HUES6 (cell line): ENCODE measurements around the gene STARD13.

ENCODE experiments used
- H3K27ac ChIP-seq: 2 replicates; pipeline ENCODE4 v1.7.0; 2013; ENCODE audit warnings: low read depth, mild to moderate bottlenecking, low read length, inconsistent platforms
- H3K27me3 ChIP-seq: 2 replicates; pipeline ENCODE4 v1.6.1; 2013; ENCODE audit warnings: low read length; ENCODE audit not compliant: control insufficient read depth, insufficient read depth
- H3K36me3 ChIP-seq: 2 replicates; pipeline ENCODE4 v1.6.1; 2013; ENCODE audit warnings: low read length; ENCODE audit not compliant: control insufficient read depth, insufficient read depth
- H3K4me1 ChIP-seq: 2 replicates; pipeline ENCODE4 v1.6.1; 2013; ENCODE audit warnings: low read length; ENCODE audit not compliant: control insufficient read depth, insufficient read depth
- H3K4me3 ChIP-seq: 2 replicates; pipeline ENCODE4 v1.5.1; 2013; ENCODE audit warnings: low read depth, low read length
- H3K9ac ChIP-seq: one replicate; pipeline ENCODE4 v1.6.1; 2013; ENCODE audit warnings: mild to moderate bottlenecking, low read length
- H3K9me3 ChIP-seq: 2 replicates; pipeline ENCODE4 v1.6.1; 2013; ENCODE audit warnings: low read depth, low read length; ENCODE audit not compliant: control insufficient read depth, insufficient read depth

Gene STARD13, protein sequence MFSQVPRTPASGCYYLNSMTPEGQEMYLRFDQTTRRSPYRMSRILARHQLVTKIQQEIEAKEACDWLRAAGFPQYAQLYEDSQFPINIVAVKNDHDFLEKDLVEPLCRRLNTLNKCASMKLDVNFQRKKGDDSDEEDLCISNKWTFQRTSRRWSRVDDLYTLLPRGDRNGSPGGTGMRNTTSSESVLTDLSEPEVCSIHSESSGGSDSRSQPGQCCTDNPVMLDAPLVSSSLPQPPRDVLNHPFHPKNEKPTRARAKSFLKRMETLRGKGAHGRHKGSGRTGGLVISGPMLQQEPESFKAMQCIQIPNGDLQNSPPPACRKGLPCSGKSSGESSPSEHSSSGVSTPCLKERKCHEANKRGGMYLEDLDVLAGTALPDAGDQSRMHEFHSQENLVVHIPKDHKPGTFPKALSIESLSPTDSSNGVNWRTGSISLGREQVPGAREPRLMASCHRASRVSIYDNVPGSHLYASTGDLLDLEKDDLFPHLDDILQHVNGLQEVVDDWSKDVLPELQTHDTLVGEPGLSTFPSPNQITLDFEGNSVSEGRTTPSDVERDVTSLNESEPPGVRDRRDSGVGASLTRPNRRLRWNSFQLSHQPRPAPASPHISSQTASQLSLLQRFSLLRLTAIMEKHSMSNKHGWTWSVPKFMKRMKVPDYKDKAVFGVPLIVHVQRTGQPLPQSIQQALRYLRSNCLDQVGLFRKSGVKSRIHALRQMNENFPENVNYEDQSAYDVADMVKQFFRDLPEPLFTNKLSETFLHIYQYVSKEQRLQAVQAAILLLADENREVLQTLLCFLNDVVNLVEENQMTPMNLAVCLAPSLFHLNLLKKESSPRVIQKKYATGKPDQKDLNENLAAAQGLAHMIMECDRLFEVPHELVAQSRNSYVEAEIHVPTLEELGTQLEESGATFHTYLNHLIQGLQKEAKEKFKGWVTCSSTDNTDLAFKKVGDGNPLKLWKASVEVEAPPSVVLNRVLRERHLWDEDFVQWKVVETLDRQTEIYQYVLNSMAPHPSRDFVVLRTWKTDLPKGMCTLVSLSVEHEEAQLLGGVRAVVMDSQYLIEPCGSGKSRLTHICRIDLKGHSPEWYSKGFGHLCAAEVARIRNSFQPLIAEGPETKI

DNA sequence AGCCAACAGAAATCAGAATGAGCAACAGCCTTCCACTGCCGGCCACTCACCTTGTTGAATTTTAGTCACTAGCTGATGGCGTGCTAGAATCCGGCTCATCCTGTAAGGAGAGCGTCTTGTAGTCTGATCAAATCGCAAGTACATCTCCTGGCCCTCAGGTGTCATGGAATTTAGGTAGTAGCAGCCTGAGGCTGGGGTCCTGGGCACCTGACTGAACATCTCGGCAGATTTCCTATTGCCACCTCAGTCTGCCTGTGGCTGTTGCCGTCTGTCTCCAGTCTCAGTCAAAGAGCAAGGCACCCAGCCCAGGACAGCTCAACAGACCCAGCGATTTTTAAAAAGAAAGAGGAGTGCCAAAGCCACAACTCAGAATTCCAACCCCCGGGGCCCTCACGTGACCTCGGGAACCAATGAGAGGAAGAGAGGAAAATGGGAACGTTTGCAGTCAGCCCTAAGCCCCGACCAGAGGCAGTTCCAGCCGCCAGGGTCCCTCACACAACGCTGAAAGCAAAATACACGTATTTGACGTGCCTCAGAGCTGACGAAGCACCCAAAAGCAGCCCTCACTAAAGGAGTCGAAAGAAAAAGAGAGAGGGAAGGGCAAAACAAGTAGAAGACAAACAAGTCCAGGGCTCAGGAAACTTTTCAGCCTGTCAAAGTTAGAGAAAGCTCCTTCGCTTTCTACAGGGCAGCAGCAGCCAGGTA lies at the start of gene STARD13:
Gene STARD13, minus strand, starts transcription at position 336 of the 705 bp plus-strand sequence. Its CDS starts 117 bp downstream, at position 219.
- H3K36me3 ChIP-seq: no peaks in the 10 kb centered on the region
- peak within 1 kb of the TSS; percentile 60 for H3K9ac ChIP-seq
- no peaks in the 10 kb centered on the region for H3K9me3 ChIP-seq
- peak within 1 kb of the TSS; percentile 3; the same call in 1 of the 2 replicates for H3K27ac ChIP-seq
- no peaks in the 10 kb centered on the region for H3K27me3 ChIP-seq
- peaks cover 13% of the 10 kb centered on the region for H3K4me1 ChIP-seq
- peak within 1 kb of the TSS; percentile 62 for H3K4me3 ChIP-seq

DNA sequence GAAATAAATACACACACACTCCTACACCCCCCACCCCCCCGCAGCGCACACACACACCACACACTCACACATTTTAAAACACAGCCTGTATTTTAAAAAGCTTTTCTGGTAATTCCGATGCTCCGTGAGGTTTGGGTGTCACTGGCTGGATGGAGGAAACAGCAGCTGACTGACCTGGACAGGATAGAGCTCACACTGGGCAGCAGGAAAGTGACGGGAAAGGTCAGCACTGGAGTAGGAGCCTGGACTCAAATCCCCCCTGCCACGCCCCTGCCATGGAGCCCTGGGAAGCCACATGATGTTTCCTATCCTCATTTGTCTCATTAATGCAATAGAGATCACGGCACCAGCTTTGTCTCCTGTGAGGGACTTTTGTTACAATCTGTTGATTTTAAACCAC lies 49.3 kb upstream of the STARD13 start:
- Histone ChIP-seq H3K4me1 (peaks cover 10% of the 10 kb centered on the region), H3K4me3 (no peak overlapping the region), H3K36me3 (no peaks in the 10 kb centered on the region), H3K9ac (no peak overlapping the region), H3K9me3 (no peaks in the 10 kb centered on the region), H3K27ac (no peak overlapping the region), H3K27me3 (no peaks in the 10 kb centered on the region)

DNA sequence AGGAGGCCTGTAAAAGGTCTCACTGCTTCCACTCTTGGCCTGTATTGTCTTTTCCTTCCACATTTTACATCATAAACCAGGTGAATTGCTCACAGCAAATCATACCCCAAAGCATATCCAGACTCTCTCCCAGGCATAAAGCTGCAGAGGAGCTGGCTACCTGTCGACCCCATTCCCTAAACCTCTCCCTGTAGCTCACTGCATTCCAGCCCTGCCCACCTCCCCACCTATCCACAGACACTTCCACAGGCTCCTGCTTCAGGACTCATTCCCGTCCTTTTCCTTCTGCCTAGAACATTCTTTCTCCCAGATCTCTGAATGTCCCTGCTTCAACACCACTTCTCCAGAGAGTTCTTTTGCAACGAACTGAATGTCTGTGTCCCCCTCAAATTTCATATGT lies 46.4 kb upstream of the STARD13 start:
- Histone ChIP-seq H3K9ac (no peak overlapping the region), H3K4me1 (peaks cover 10% of the 10 kb centered on the region), H3K27me3 (no peaks in the 10 kb centered on the region), H3K4me3 (no peak overlapping the region), H3K36me3 (no peaks in the 10 kb centered on the region), H3K9me3 (no peaks in the 10 kb centered on the region), H3K27ac (no peak overlapping the region)

DNA sequence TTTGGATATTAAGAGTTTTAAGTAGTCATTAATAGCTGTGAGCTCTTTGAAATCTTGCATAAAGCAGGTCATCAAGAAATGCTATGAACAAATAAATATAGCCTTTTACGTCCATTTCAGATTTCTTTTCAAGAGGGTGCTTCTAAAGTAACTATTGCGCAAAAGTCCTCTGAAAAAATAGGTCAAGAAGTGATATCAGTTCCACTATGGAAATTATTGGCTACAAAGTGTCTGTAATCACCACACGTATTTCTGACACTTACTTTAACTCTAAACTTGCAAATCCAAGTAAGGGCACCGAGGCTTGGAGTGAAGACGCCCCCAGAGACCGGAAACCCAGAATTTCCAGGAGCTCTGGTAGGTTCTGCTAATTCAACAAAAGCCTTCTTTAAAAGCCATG lies 44.9 kb upstream of the STARD13 start:
- Histone ChIP-seq H3K27ac (no peak overlapping the region), H3K9me3 (no peaks in the 10 kb centered on the region), H3K27me3 (no peaks in the 10 kb centered on the region), H3K4me1 (peaks cover 10% of the 10 kb centered on the region), H3K36me3 (no peaks in the 10 kb centered on the region), H3K4me3 (no peak overlapping the region), H3K9ac (no peak overlapping the region)

DNA sequence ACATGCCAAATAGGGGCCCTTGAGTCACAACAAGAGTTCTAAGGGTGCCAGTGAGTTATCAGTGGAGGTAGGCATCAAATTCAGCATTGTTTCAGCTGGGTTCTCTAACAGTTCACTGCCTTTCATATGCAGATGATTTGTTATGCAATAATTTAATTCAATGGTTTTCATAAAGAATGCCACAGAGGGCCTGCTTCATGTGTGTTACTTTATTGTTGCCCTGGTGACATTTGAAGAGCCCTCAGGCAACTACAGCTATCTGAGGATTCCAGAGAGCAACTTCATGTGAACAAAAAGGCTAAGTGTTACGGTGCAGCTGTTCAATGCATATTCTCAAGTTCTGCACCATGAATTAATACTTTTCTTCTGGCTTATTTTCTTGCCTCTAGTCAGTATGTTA lies 43.1 kb upstream of the STARD13 start:
- no peak overlapping the region for H3K9ac ChIP-seq
- H3K4me3 ChIP-seq: no peak overlapping the region
- peaks cover 10% of the 10 kb centered on the region for H3K4me1 ChIP-seq
- no peak overlapping the region for H3K27ac ChIP-seq
- no peaks in the 10 kb centered on the region for H3K9me3 ChIP-seq
- H3K27me3 ChIP-seq: no peaks in the 10 kb centered on the region
- no peaks in the 10 kb centered on the region for H3K36me3 ChIP-seq

DNA sequence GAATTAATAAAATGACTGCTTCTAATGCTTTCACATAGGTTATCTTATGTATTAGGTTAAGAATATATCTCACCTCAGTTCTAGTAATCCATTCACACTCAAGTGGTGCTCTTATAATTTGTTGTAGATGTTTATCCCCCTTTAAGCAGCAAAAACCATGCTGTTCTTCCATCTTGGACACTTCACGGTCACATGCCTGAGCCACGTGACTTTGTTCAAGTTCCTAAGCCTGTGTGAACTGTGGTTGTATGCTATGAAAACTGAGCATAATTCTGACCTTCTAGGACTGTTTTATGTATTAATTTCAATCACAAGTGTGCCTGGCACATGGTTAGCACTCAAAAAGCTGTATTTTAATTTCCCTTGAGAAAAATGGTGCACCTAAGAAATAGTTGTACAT lies 41.2 kb upstream of the STARD13 start:
- H3K4me1 ChIP-seq: peaks cover 2% of the 10 kb centered on the region
- H3K9me3 ChIP-seq: no peaks in the 10 kb centered on the region
- no peak overlapping the region for H3K27ac ChIP-seq
- H3K9ac ChIP-seq: no peak overlapping the region
- no peak overlapping the region for H3K4me3 ChIP-seq
- H3K27me3 ChIP-seq: no peaks in the 10 kb centered on the region
- no peaks in the 10 kb centered on the region for H3K36me3 ChIP-seq

DNA sequence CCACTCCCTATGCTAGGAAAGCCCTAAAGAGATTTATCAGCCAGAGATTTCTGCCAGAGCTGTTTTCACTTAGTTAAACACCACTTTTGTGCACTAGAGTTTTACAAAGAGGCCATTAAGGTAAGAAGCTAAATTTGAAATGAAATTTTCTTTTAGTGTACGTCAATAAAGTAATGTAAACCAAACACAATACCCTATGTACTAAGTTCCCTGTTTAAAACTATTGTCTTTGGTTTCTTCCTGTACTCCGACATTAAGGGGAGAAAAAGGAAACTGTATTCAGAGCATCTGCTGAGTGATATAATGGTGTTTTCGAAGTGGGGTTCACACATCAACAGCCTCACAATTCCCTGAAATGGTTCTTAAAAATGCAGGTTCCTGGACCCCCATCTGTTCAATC lies 40.7 kb upstream of the STARD13 start:
- H3K27ac ChIP-seq: no peak overlapping the region
- H3K4me3 ChIP-seq: no peak overlapping the region
- no peaks in the 10 kb centered on the region for H3K4me1 ChIP-seq
- no peak overlapping the region for H3K9ac ChIP-seq
- no peaks in the 10 kb centered on the region for H3K9me3 ChIP-seq
- H3K36me3 ChIP-seq: no peaks in the 10 kb centered on the region
- H3K27me3 ChIP-seq: no peaks in the 10 kb centered on the region

DNA sequence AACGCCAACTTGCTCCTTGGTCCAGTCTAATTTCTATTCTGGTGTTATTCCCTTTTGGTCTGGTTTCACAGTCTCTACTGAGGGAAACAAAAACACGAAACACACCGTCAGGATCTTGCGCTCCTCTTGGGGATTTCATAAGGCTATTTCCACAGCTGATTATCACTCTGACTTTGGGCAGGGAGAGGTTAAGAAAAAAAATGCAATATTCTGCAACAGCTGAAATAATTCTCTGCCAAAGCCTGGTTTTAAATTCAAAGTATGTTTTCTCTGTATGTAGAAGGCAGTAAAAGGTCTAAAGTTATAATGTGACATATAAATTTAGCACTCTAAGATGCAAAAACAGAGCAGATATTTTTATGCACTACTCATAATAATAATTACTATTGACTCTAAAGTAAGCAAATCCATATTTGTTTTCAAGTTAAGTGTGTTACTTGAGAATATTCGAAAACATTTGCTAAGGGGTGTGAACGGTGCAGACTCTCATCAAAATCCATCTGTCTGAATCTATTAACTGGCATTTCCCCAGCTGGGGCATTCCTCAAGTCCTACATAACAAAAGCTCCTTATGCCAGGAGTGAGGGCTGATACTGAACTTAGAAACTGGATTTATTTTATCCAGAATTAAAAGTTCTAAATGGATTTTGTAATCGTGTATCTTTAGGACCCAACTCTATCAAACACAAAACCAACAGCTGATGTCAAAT lies 38.4 kb upstream of the STARD13 start:
- H3K9ac ChIP-seq: no peak overlapping the region
- H3K4me3 ChIP-seq: no peak overlapping the region
- no peaks in the 10 kb centered on the region for H3K4me1 ChIP-seq
- no peaks in the 10 kb centered on the region for H3K36me3 ChIP-seq
- H3K27ac ChIP-seq: no peak overlapping the region
- H3K9me3 ChIP-seq: no peaks in the 10 kb centered on the region
- no peaks in the 10 kb centered on the region for H3K27me3 ChIP-seq

DNA sequence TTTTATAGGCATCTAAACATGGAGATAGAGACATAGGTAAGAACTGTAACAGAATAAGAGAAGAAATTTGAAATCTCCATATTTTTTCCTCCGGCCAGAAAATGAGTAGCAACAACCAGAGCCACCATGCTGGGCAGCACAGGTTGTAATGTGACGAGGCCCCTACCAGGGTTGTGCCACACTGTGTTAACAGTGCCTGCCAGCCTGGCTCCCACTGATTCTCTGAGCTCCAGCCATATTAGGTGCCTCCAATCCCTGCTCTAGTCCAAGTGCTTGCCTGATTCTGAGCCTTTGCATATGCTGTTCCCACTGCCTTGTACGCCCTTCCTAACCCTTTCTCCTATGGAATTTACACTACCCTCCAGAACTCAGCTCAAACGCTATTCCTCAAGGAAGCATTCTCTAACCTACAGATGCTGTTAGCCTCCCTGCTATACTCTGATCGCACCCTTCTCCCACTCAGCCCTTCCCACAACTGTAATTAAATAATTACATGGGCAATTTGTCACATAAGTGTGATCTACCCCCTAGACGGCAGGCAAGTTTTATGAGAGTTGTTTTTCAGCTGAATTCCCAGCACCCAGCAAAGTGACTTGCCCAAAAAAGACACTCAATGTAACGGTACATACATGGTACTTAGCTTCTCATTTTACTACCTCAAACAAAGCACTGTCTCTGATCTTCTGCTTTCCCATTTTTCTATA lies 37.6 kb upstream of the STARD13 start:
- no peak overlapping the region for H3K4me3 ChIP-seq
- H3K27ac ChIP-seq: no peak overlapping the region
- no peaks in the 10 kb centered on the region; the same call in 1 of the 2 replicates for H3K9me3 ChIP-seq
- H3K27me3 ChIP-seq: no peaks in the 10 kb centered on the region
- no peaks in the 10 kb centered on the region for H3K36me3 ChIP-seq
- no peaks in the 10 kb centered on the region for H3K4me1 ChIP-seq
- H3K9ac ChIP-seq: no peak overlapping the region

DNA sequence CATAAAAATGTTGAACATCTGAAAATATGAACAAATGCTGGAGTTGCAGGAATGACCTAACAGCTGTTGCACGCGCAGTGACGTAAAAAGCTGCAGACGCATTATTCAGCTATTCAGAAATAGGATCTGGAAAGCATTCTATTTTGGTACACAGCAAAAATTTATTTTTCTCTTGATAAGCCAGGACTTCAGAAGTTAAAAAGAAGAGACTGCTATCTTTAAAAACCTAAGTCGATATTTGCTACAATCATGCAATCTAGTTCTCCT lies 36.9 kb upstream of the STARD13 start:
- H3K9ac ChIP-seq: no peak overlapping the region

More for the DNA sequence above, 36.9 kb upstream of the STARD13 start:
- no peak overlapping the region for H3K27ac ChIP-seq
- H3K4me1 ChIP-seq: no peaks in the 10 kb centered on the region
- no peaks in the 10 kb centered on the region; the same call in 1 of the 2 replicates for H3K9me3 ChIP-seq
- no peaks in the 10 kb centered on the region for H3K27me3 ChIP-seq
- no peaks in the 10 kb centered on the region for H3K36me3 ChIP-seq
- no peak overlapping the region for H3K4me3 ChIP-seq
